CD4-positive, alpha-beta memory T cell (primary cell): ENCODE results near the gene NEDD9. TPM values are rescaled to one million over a fixed set of nuclear protein-coding genes. Genes with fewer than 3 reads are reported as not detected.

Experiments
- CTCF ChIA-PET: fragments of 350-600 bp; sonication (Branson Sonifier 250); formaldehyde crosslinking; loops from one replicate; lab custom pipeline; 2021; ENCODE audit warnings: inconsistent platforms; ENCODE audit not compliant: partially characterized antibody; lab: Charles Lee
- POLR2A ChIA-PET: fragments of 350-600 bp; sonication (Branson Sonifier 250); formaldehyde crosslinking; loops from one replicate; lab custom pipeline; 2021; ENCODE audit not compliant: partially characterized antibody; lab: Charles Lee
- DNase-seq, 5 donors: peaks; one replicate each; pipeline versions ENCODE4 v3.0.0 to v3.0.0-alpha.2; 2020 to 2022; ENCODE audit warnings: mixed read lengths in 1 of 5
- H3K27ac ChIP-seq: one replicate; pipeline ENCODE4 v1.7.0; 2013; ENCODE audit warnings: low read depth, low read length
- H3K27me3 ChIP-seq: 2 replicates; pipeline ENCODE4 v1.7.0; 2013; ENCODE audit warnings: mild to moderate bottlenecking, low read length, moderate library complexity; ENCODE audit not compliant: insufficient read depth
- H3K36me3 ChIP-seq: 2 replicates; pipeline ENCODE4 v1.7.0; 2013; ENCODE audit warnings: mild to moderate bottlenecking, low read length, moderate library complexity; ENCODE audit not compliant: insufficient read depth
- H3K4me1 ChIP-seq: 2 replicates; pipeline ENCODE4 v1.7.0; 2013; ENCODE audit warnings: mild to moderate bottlenecking, low read length, moderate library complexity; ENCODE audit not compliant: insufficient read depth
- H3K4me3 ChIP-seq, 2 donors: one replicate each; pipeline ENCODE4 v1.7.0; 2013; ENCODE audit warnings: low read length in 2 of 2, mild to moderate bottlenecking in 1 of 2
- H3K9me3 ChIP-seq, 2 donors: one replicate each; pipeline ENCODE4 v1.7.0; 2013; ENCODE audit warnings: low read length in 2 of 2, control low read depth in 1 of 2; ENCODE audit not compliant: control insufficient read depth in 1 of 2
- H3K27ac Mint-ChIP-seq, 7 donors: one replicate each; pipeline ENCODE4 v1.8.0; 2020 to 2021; ENCODE audit warnings: mixed read lengths in 7 of 7, mild to moderate bottlenecking in 6 of 7, inconsistent platforms in 3 of 7, moderate library complexity in 3 of 7
- H3K27me3 Mint-ChIP-seq, 2 donors: one replicate each; pipeline ENCODE4 v1.8.0; 2020 to 2021; ENCODE audit warnings: mixed read lengths in 2 of 2
- H3K36me3 Mint-ChIP-seq, 2 donors: one replicate each; pipeline ENCODE4 v1.8.0; 2020 to 2021; ENCODE audit warnings: mixed read lengths in 2 of 2, inconsistent platforms in 1 of 2, mild to moderate bottlenecking in 1 of 2
- H3K4me1 Mint-ChIP-seq, 4 donors: one replicate each; pipeline ENCODE4 v1.8.0; 2020 to 2021; ENCODE audit warnings: mixed read lengths in 4 of 4, mild to moderate bottlenecking in 1 of 4
- H3K4me3 Mint-ChIP-seq, 8 donors: one replicate each; pipeline ENCODE4 v1.8.0; 2020 to 2021; ENCODE audit warnings: mixed read lengths in 8 of 8, mild to moderate bottlenecking in 7 of 8, moderate library complexity in 6 of 8, inconsistent platforms in 3 of 8
- H3K9me3 Mint-ChIP-seq, 8 donors: one replicate each; pipeline ENCODE4 v1.8.0; 2020 to 2021; ENCODE audit warnings: mixed read lengths in 8 of 8, mild to moderate bottlenecking in 5 of 8, inconsistent platforms in 3 of 8, moderate library complexity in 1 of 8
- intact Hi-C: fragments of 100-400 bp; cut with micrococcal nuclease; formaldehyde crosslinking; loops from one replicate; pipeline ENCODE4 v1.15.1; 2023
- polyA plus RNA-seq, 2 donors: library from polyadenylated mRNA; unstranded; fragments of 300-500 nt; fragmentation: Illumina TruSeq; gene quantifications; one replicate each; pipeline ENCODE4 v1.2.3, GENCODE V29; 2021
- total RNA-seq, 2 experiments: library from RNA; stranded (reverse); gene quantifications; one replicate each; pipeline ENCODE4 v1.2.3, GENCODE V29; 2021

NEDD9 gene
- total and polyA plus RNA-seq, 4 experiments from 2014 or later: 17.2 to 47.4 (median 40.6) TPM

- Histone ChIP-seq H3K36me3 (no peaks in the 10 kb centered on the region), H3K27ac (peak overlapping the region; percentile 35), H3K4me3 (peak overlapping the region in 1 of 2 donors; percentile 4), H3K27me3 (no peaks in the 10 kb centered on the region), H3K4me1 (peaks cover 50% of the 10 kb centered on the region), H3K9me3 (no peaks in the 10 kb centered on the region)
- H3K36me3 Mint-ChIP-seq: peaks cover 14 to 40% of the 10 kb centered on the region in 2 donors
- POLR2A ChIA-PET: interaction anchor here (0.8 to 2.1 kb wide), 4 partner anchors 15 to 105 kb away, joined by 3 to 7 read pairs (median 3); partner anchors contain the start of gene NEDD9
- peak overlapping the region in 4 of 8 donors; percentile 10 to 67 (median 45) for H3K4me3 Mint-ChIP-seq
- H3K27me3 Mint-ChIP-seq: no peaks in the 10 kb centered on the region
- intact Hi-C loops: loop anchor here (2.0 kb wide), 1 partner anchor 18 kb away; no protein-coding TSS in a partner anchor
- peaks cover 48 to 66% (median 60%) of the 10 kb centered on the region in 4 donors for H3K4me1 Mint-ChIP-seq
- H3K9me3 Mint-ChIP-seq: no peaks in the 10 kb centered on the region
- H3K27ac Mint-ChIP-seq: peak overlapping the region; percentile 54 to 97 (median 88)
- no peak for DNase-seq
- CTCF ChIA-PET: interaction anchor here (0.8 to 1.8 kb wide), 5 partner anchors 11 to 220 kb away, joined by 3 to 4 read pairs (median 3); no protein-coding TSS in a partner anchor
Observed at GRCh38 chr6:11276911-11277274, 44.4 kb upstream of the NEDD9 start.

GRCh38 chr6:11276228-11276627 is 43.8 kb upstream of the NEDD9 start:
- no peak overlapping the region for H3K4me3 ChIP-seq

GRCh38 chr6:11275598-11275997 is 43.1 kb upstream of the NEDD9 start:
- H3K36me3 ChIP-seq: peaks cover 7% of the 10 kb centered on the region
- peaks cover 46 to 59% (median 58%) of the 10 kb centered on the region in 4 donors for H3K4me1 Mint-ChIP-seq
- intact Hi-C loops: no loop called here
- peak overlapping the region; percentile 64 to 86 (median 77) for H3K27ac Mint-ChIP-seq
- H3K9me3 Mint-ChIP-seq: no peaks in the 10 kb centered on the region
- peaks cover 50% of the 10 kb centered on the region for H3K4me1 ChIP-seq
- H3K27me3 ChIP-seq: no peaks in the 10 kb centered on the region
- H3K36me3 Mint-ChIP-seq: peaks cover 20 to 39% of the 10 kb centered on the region in 2 donors
- ChIA-PET CTCF (interaction anchor here (1.7 to 1.8 kb wide), 2 partner anchors 42 to 103 kb away, joined by 3 to 4 read pairs; no protein-coding TSS in a partner anchor), POLR2A (interaction anchor here (0.9 to 1.9 kb wide), 3 partner anchors 17 to 106 kb away, joined by 6 to 9 read pairs (median 8); partner anchors contain the start of gene NEDD9)
- peak overlapping the region in 7 of 8 donors; percentile 3 to 73 (median 56) for H3K4me3 Mint-ChIP-seq
- no peaks in the 10 kb centered on the region for H3K27me3 Mint-ChIP-seq
- H3K4me3 ChIP-seq: no peak overlapping the region
- no peaks in the 10 kb centered on the region for H3K9me3 ChIP-seq
- H3K27ac ChIP-seq: peak overlapping the region; percentile 3
- DNase-seq: peak in 4 of 5 donors; percentile 36 to 57 (median 42)

More at GRCh38 chr6:11276228-11276627, 43.8 kb upstream of the NEDD9 start:
- H3K27me3 Mint-ChIP-seq: no peaks in the 10 kb centered on the region
- Histone ChIP-seq H3K4me1 (peaks cover 50% of the 10 kb centered on the region), H3K36me3 (peaks cover 4% of the 10 kb centered on the region), H3K27me3 (no peaks in the 10 kb centered on the region), H3K27ac (peak overlapping the region; percentile 20), H3K9me3 (no peaks in the 10 kb centered on the region)
- intact Hi-C loops: loop anchor here (2.0 kb wide), 1 partner anchor 17 kb away; no protein-coding TSS in a partner anchor
- H3K9me3 Mint-ChIP-seq: no peaks in the 10 kb centered on the region
- peaks cover 48 to 65% (median 62%) of the 10 kb centered on the region in 4 donors for H3K4me1 Mint-ChIP-seq
- ChIA-PET CTCF (interaction anchor here (0.8 to 1.8 kb wide), 3 partner anchors 42 to 220 kb away, joined by 3 to 4 read pairs (median 3); no protein-coding TSS in a partner anchor), POLR2A (interaction anchor here (1.9 kb wide), 1 partner anchor 18 kb away, joined by 9 read pairs; no protein-coding TSS in a partner anchor)
- H3K4me3 Mint-ChIP-seq: peak overlapping the region in 6 of 8 donors; percentile 2 to 67 (median 45)
- DNase-seq: no peak
- peaks cover 20 to 43% of the 10 kb centered on the region in 2 donors for H3K36me3 Mint-ChIP-seq
- H3K27ac Mint-ChIP-seq: peak overlapping the region; percentile 27 to 93 (median 68)

- peaks cover 42% of the 10 kb centered on the region for H3K4me1 ChIP-seq
- DNase-seq: no peak
- Mint-ChIP-seq H3K4me1 (peaks cover 33 to 49% (median 43%) of the 10 kb centered on the region in 4 donors), H3K4me3 (no peak overlapping the region), H3K9me3 (no peaks in the 10 kb centered on the region), H3K36me3 (peaks cover 22 to 34% of the 10 kb centered on the region in 2 donors), H3K27me3 (no peaks in the 10 kb centered on the region), H3K27ac (peak overlapping the region in 1 of 7 donors; percentile 15)
- intact Hi-C loops: no loop called here
- no peak overlapping the region for H3K27ac ChIP-seq
- POLR2A ChIA-PET: interaction anchor here (1.9 kb wide), 1 partner anchor 41 kb away, joined by 8 read pairs; the partner anchor contains the start of gene NEDD9
- H3K36me3 ChIP-seq: peaks cover 7% of the 10 kb centered on the region
- H3K4me3 ChIP-seq: no peak overlapping the region
- CTCF ChIA-PET: no interaction called here
- no peaks in the 10 kb centered on the region for H3K9me3 ChIP-seq
- no peaks in the 10 kb centered on the region for H3K27me3 ChIP-seq
Observed at GRCh38 chr6:11273406-11274065, 41.1 kb upstream of the NEDD9 start.

- no peak for DNase-seq
- Histone ChIP-seq H3K27ac (no peak overlapping the region), H3K27me3 (no peaks in the 10 kb centered on the region), H3K36me3 (peaks cover 7% of the 10 kb centered on the region), H3K9me3 (no peaks in the 10 kb centered on the region), H3K4me1 (peaks cover 33% of the 10 kb centered on the region), H3K4me3 (no peak overlapping the region)
- POLR2A ChIA-PET: no interaction called here
- H3K4me3 Mint-ChIP-seq: no peak overlapping the region
- CTCF ChIA-PET: interaction anchor here (1.2 kb wide), 1 partner anchor 178 kb away, joined by 3 read pairs; no protein-coding TSS in a partner anchor
- H3K36me3 Mint-ChIP-seq: peaks cover 19 to 34% of the 10 kb centered on the region in 2 donors
- no peaks in the 10 kb centered on the region for H3K27me3 Mint-ChIP-seq
- peak overlapping the region in 2 of 7 donors; percentile 1 to 27 for H3K27ac Mint-ChIP-seq
- H3K4me1 Mint-ChIP-seq: peaks cover 24 to 41% (median 34%) of the 10 kb centered on the region in 4 donors
- intact Hi-C loops: no loop called here
- H3K9me3 Mint-ChIP-seq: no peaks in the 10 kb centered on the region
Observed at GRCh38 chr6:11272491-11273192, 40.2 kb upstream of the NEDD9 start.

- H3K36me3 ChIP-seq: peaks cover 7% of the 10 kb centered on the region
- ChIA-PET CTCF (interaction anchor here (1.0 to 1.2 kb wide), 2 partner anchors 10 to 177 kb away, joined by 3 read pairs; no protein-coding TSS in a partner anchor), POLR2A (interaction anchor here (1.2 kb wide), 1 partner anchor 13 kb away, joined by 3 read pairs; no protein-coding TSS in a partner anchor)
- H3K4me1 ChIP-seq: peaks cover 21% of the 10 kb centered on the region
- Mint-ChIP-seq H3K4me3 (no peak overlapping the region), H3K9me3 (no peaks in the 10 kb centered on the region), H3K27ac (peak overlapping the region in 2 of 7 donors; percentile 27), H3K4me1 (peaks cover 14 to 28% (median 22%) of the 10 kb centered on the region in 4 donors), H3K27me3 (no peaks in the 10 kb centered on the region), H3K36me3 (peaks cover 19 to 34% of the 10 kb centered on the region in 2 donors)
- no peaks in the 10 kb centered on the region for H3K27me3 ChIP-seq
- H3K27ac ChIP-seq: no peak overlapping the region
- intact Hi-C loops: no loop called here
- no peak overlapping the region for H3K4me3 ChIP-seq
- H3K9me3 ChIP-seq: no peaks in the 10 kb centered on the region
- DNase-seq: no peak
Observed at GRCh38 chr6:11271228-11272020, 39.0 kb upstream of the NEDD9 start.
